A549 (cell line): Measurements from ENCODE around the gene SUPT20HL1. TPM values are rescaled to one million over a fixed set of nuclear protein-coding genes. Genes with fewer than 3 reads are reported as not detected.

Experiments used
- ATAC-seq, 2 experiments: fragments of 200-7000 bp in 1 of 2; fragments of >200 bp in 1 of 2; cut with Nextera tagmentation in 1 of 2; cut with Tn5 transposase in 1 of 2; 3 replicates each; pipeline versions ENCODE4 v1.8.0 to v1.9.1; 2018 to 2020; ENCODE audit warnings: mild to moderate bottlenecking in 1 of 2, moderate library complexity in 1 of 2
- CTCF ChIA-PET: fragments of 300-600 bp; sonication (Branson Sonifier 250); formaldehyde crosslinking; extraction: SDS; loops from one replicate; lab custom pipeline; 2021; ENCODE audit warnings: antibody characterized with exemption, inconsistent platforms; lab: Yijun Ruan, JAX
- POLR2A ChIA-PET: fragments of 350-600 bp; formaldehyde crosslinking; extraction: SDS; loops from one replicate; lab custom pipeline; 2021; ENCODE audit warnings: antibody characterized with exemption, inconsistent platforms; lab: Yijun Ruan, JAX
- DNase-seq, 2 experiments: peaks; one replicate each; pipeline versions ENCODE4 v3.0.0 to v3.0.0-alpha.2; 2011 to 2016; ENCODE audit warnings: low read depth in 1 of 2, low spot score in 1 of 2
- FAIRE-seq: peaks from 2 replicates; lab custom pipeline; 2011; peaks lifted over from hg19 to GRCh38; lab: Jason Lieb, UNC
- H3K27ac ChIP-seq, 2 experiments: fragments of >200 bp; sonication (Bioruptor Twin); formaldehyde crosslinking; 3 replicates each; pipeline ENCODE4 v1.5.1; 2016 to 2017
- H3K4me1 ChIP-seq: fragments of >200 bp; sonication (Bioruptor Twin); formaldehyde crosslinking; 3 replicates; pipeline ENCODE4 v1.6.1; 2016
- H3K4me2 ChIP-seq: fragments of >200 bp; sonication (Bioruptor Twin); formaldehyde crosslinking; 3 replicates; pipeline ENCODE4 v1.6.1; 2016
- H3K4me3 ChIP-seq: fragments of >200 bp; sonication (Bioruptor Twin); formaldehyde crosslinking; 3 replicates; pipeline ENCODE4 v1.5.1; 2016
- H3K9me3 ChIP-seq: fragments of >200 bp; sonication (Bioruptor Twin); formaldehyde crosslinking; 3 replicates; pipeline ENCODE4 v1.6.1; 2016
- BHLHE40 ChIP-seq: IDR thresholded peaks from 2 replicates; pipeline ENCODE4 v1.6.1; 2012; ENCODE audit warnings: low read depth, low read length, inconsistent platforms
- CEBPB ChIP-seq, 2 experiments: fragments of >200 bp in 1 of 2; sonication (Bioruptor Twin) in 1 of 2; formaldehyde crosslinking in 1 of 2; IDR thresholded peaks; 2 replicates each; pipeline ENCODE4 v1.6.1; 2012 to 2016
- CHD4 ChIP-seq: fragments of 200-600 bp; sonication (generic); IDR thresholded peaks from 2 replicates; pipeline ENCODE4 v1.6.1; 2016; ENCODE audit warnings: antibody characterized with exemption, mild to moderate bottlenecking, borderline replicate concordance
- CTCF ChIP-seq: fragments of >200 bp; sonication (Bioruptor Twin); formaldehyde crosslinking; IDR thresholded peaks from 3 replicates; pipeline ENCODE4 v1.5.1; 2016
- E2F6 ChIP-seq: IDR thresholded peaks from 2 replicates; pipeline ENCODE4 v1.6.1; 2012; ENCODE audit warnings: low read depth, borderline replicate concordance
- EHMT2 ChIP-seq: fragments of 200-600 bp; sonication (generic); IDR thresholded peaks from 2 replicates; pipeline ENCODE4 v1.6.1; 2016; ENCODE audit warnings: antibody characterized with exemption, low read depth, mild to moderate bottlenecking, moderate library complexity
- ESRRA ChIP-seq: fragments of 150-350 bp; IDR thresholded peaks from 2 replicates; pipeline ENCODE4 v1.6.1; 2014; ENCODE audit warnings: mild to moderate bottlenecking, low read length, borderline replicate concordance
- GATA3 ChIP-seq: IDR thresholded peaks from 2 replicates; pipeline ENCODE4 v1.6.1; 2012; ENCODE audit warnings: borderline replicate concordance
- HMGXB4 ChIP-seq: fragments of 250-450 bp; sonication (Bioruptor Pico); IDR thresholded peaks from 2 replicates; pipeline ENCODE4 v1.5.0; 2021; ENCODE audit warnings: mild to moderate bottlenecking, moderate library complexity, borderline replicate concordance
- JUN ChIP-seq, 2 experiments: fragments of >200 bp; sonication (Bioruptor Twin); formaldehyde crosslinking; IDR thresholded peaks; 2 replicates in 1 of 2; 3 replicates in 1 of 2; pipeline ENCODE4 v1.6.1; 2016 to 2017
- KDM1A ChIP-seq: fragments of 200-600 bp; sonication (generic); IDR thresholded peaks from 2 replicates; pipeline ENCODE4 v1.6.1; 2016; ENCODE audit warnings: low read depth, mild to moderate bottlenecking
- KDM5A ChIP-seq: fragments of 200-600 bp; sonication (generic); IDR thresholded peaks from 2 replicates; pipeline ENCODE4 v1.6.1; 2016; ENCODE audit warnings: antibody characterized with exemption, mild to moderate bottlenecking
- MAFK ChIP-seq: fragments of 450-650 bp; IDR thresholded peaks from 2 replicates; pipeline ENCODE4 v1.6.1; 2014; ENCODE audit not compliant: partially characterized antibody
- MAZ ChIP-seq: fragments of 150-350 bp; IDR thresholded peaks from 2 replicates; pipeline ENCODE4 v1.6.1; 2014; ENCODE audit warnings: antibody characterized with exemption, low read depth, low read length, borderline replicate concordance
- PBX3 ChIP-seq: IDR thresholded peaks from 2 replicates; pipeline ENCODE4 v1.6.1; 2012
- RAD21 ChIP-seq, 2 experiments: fragments of >200 bp in 1 of 2; sonication (Bioruptor Twin) in 1 of 2; formaldehyde crosslinking in 1 of 2; IDR thresholded peaks in 1 of 2; conservative IDR thresholded peaks in 1 of 2; 2 replicates in 1 of 2; 3 replicates in 1 of 2; pipeline ENCODE4 v1.6.1; 2012 to 2018; ENCODE audit warnings: inconsistent platforms in 1 of 2
- REST ChIP-seq: fragments of 200-600 bp; sonication (generic); IDR thresholded peaks from 2 replicates; pipeline ENCODE4 v1.6.1; 2016; ENCODE audit warnings: antibody characterized with exemption, mild to moderate bottlenecking, moderate library complexity
- RFX5 ChIP-seq: fragments of 450-650 bp; IDR thresholded peaks from 2 replicates; pipeline ENCODE4 v1.7.1; 2014; ENCODE audit warnings: antibody characterized with exemption, mild to moderate bottlenecking, moderate library complexity
- SREBF2 ChIP-seq: fragments of 450-650 bp; IDR thresholded peaks from 2 replicates; pipeline ENCODE4 v1.6.1; 2014; ENCODE audit warnings: mild to moderate bottlenecking, moderate library complexity
- ZFP36 ChIP-seq: fragments of 450-650 bp; IDR thresholded peaks from 2 replicates; pipeline ENCODE4 v1.6.1; 2014; ENCODE audit warnings: borderline replicate concordance; ENCODE audit not compliant: partially characterized antibody
- WGBS: methylation state at CpG from one replicate; pipeline ENCODE4 v1.1.6; 2017; ENCODE audit errors: missing lambda C conversion rate; 5-methylcytosine and 5-hydroxymethylcytosine counted together
- polyA plus RNA-seq, 4 experiments: library from polyadenylated mRNA; depleted of rRNA in 3 of 4; stranded (reverse); fragments of >200 nt; fragmentation: RNase III in 1 of 4; extraction: RNeasy Plus Mini Kit Qiagen cat#74134 plus additional on column Dnase treatment in 1 of 4; gene quantifications; 2 replicates in 3 of 4; 3 replicates in 1 of 4; pipeline ENCODE4 v1.2.3, GENCODE V29; 2011 to 2017

The SUPT20HL1 gene
- polyA plus RNA-seq, 2 of the 4 experiments (the other 2 are of a cell fraction) = not detected

- no peak overlapping the region for H3K4me2 ChIP-seq
- no peak for DNase-seq
- H3K4me1 ChIP-seq = no peaks in the 10 kb centered on the region
- WGBS = 78% methylated on average over 1 of the region's 1 CpG
- H3K27ac ChIP-seq = no peak overlapping the region
- ATAC-seq = no peak
- H3K9me3 ChIP-seq = no peaks in the 10 kb centered on the region
- FAIRE-seq = no peak
- CTCF ChIA-PET = interaction anchor here (1.0 kb wide), 1 partner anchor 37 kb away, joined by 3 read pairs; no protein-coding TSS in a partner anchor
- no peak overlapping the region for H3K4me3 ChIP-seq
- POLR2A ChIA-PET = no interaction called here
- TF ChIP-seq EHMT2 = no peak
- no peak for TF ChIP-seq BHLHE40
- TF ChIP-seq MAFK = no peak
- no peak for TF ChIP-seq KDM5A
- no peak for TF ChIP-seq CEBPB (IDR thresholded peaks at IDR 0.05)
- no peak for TF ChIP-seq RFX5
- TF ChIP-seq CTCF = no peak
- no peak for TF ChIP-seq HMGXB4 (CRISPR knock-in tag)
- TF ChIP-seq PBX3 = no peak
- TF ChIP-seq GATA3 = no peak
- TF ChIP-seq ESRRA = no peak
- TF ChIP-seq E2F6 = no peak
Observed at GRCh38 chrX:24333371-24333770, 27.1 kb upstream of the SUPT20HL1 start.

GRCh38 chrX:24334461-24334860 lies 26.0 kb upstream of the SUPT20HL1 start:
- ChIA-PET POLR2A (no interaction called here), CTCF (no interaction called here)
- FAIRE-seq = no peak
- no peak for DNase-seq
- TF ChIP-seq RAD21 (conservative IDR thresholded peaks at IDR 0.05 in 1 of 2, IDR thresholded peaks at IDR 0.05 in 1 of 2) (no peak), BHLHE40 (no peak), SREBF2 (no peak), REST (no peak), MAZ (no peak), ZFP36 (no peak), KDM1A (no peak), JUN (IDR thresholded peaks at IDR 0.05) (no peak), CHD4 (no peak)
- no peak for ATAC-seq
- no peak overlapping the region for H3K27ac ChIP-seq
- H3K4me1 ChIP-seq = no peaks in the 10 kb centered on the region
- no peak overlapping the region for H3K4me2 ChIP-seq
- no peaks in the 10 kb centered on the region for H3K9me3 ChIP-seq
- H3K4me3 ChIP-seq = no peak overlapping the region
